Stimulated activated CD8-positive, alpha-beta memory T cell treated with anti-CD3 and anti-CD28 coated beads, Interleukin-7, amount 100 ng/mL, for 24 hours (primary cell): ENCODE results near the gene DLGAP1.

Experiments
- DNase-seq: peaks from one replicate; pipeline ENCODE4 v3.0.0-alpha.2; 2020; ENCODE audit warnings: low read depth

The DLGAP1 gene

GRCh38 chr18:3993941-3994687 lies 461.0 kb downstream of the DLGAP1 start:
- DNase-seq, result no peak

GRCh38 chr18:3985664-3986063 lies 469.4 kb downstream of the DLGAP1 start:
- DNase-seq, result no peak

- DNase-seq, result no peak
These were observed 470.1 kb downstream of the DLGAP1 start for GRCh38 chr18:3985020-3985419.

GRCh38 chr18:3984163-3984757 lies 470.8 kb downstream of the DLGAP1 start:
- no peak for DNase-seq

- no peak for DNase-seq
These were observed 471.6 kb downstream of the DLGAP1 start for GRCh38 chr18:3983351-3983969.

GRCh38 chr18:3982541-3982940 lies 472.6 kb downstream of the DLGAP1 start:
- DNase-seq, result no peak

GRCh38 chr18:3979024-3979423 lies 476.1 kb downstream of the DLGAP1 start:
- no peak for DNase-seq

GRCh38 chr18:3973191-3973850 lies 481.8 kb downstream of the DLGAP1 start:
- no peak for DNase-seq

GRCh38 chr18:3972291-3972930 lies 482.7 kb downstream of the DLGAP1 start:
- no peak for DNase-seq

GRCh38 chr18:3970929-3971328 lies 484.2 kb downstream of the DLGAP1 start:
- DNase-seq, result no peak

- DNase-seq, result no peak
These were observed 487.5 kb downstream of the DLGAP1 start for GRCh38 chr18:3967359-3968180.

- no peak for DNase-seq
These were observed 488.3 kb downstream of the DLGAP1 start for GRCh38 chr18:3966642-3967358.

GRCh38 chr18:3966246-3966641 lies 488.9 kb downstream of the DLGAP1 start:
- no peak for DNase-seq

GRCh38 chr18:3960977-3961376 lies 494.1 kb downstream of the DLGAP1 start:
- no peak for DNase-seq

GRCh38 chr18:3960142-3960541 lies 495.0 kb downstream of the DLGAP1 start:
- DNase-seq, result no peak

GRCh38 chr18:3952031-3952430 lies 503.1 kb downstream of the DLGAP1 start:
- no peak for DNase-seq

GRCh38 chr18:3950668-3951404 lies 504.3 kb downstream of the DLGAP1 start:
- no peak for DNase-seq

GRCh38 chr18:3948958-3949357 lies 506.1 kb downstream of the DLGAP1 start:
- DNase-seq, result no peak

GRCh38 chr18:3947383-3947782 lies 507.7 kb downstream of the DLGAP1 start:
- DNase-seq, result no peak

- DNase-seq, result no peak
These were observed 519.8 kb downstream of the DLGAP1 start for GRCh38 chr18:3935305-3935704.
